CMK (cell line): Measurements from ENCODE around the gene MDGA2.
"Not testable (repeated sequence)": the region's sequence is repeated elsewhere in the genome, so short reads cannot be mapped to it uniquely, and the experiment has no call there.

ENCODE experiments used
- DNase-seq: peaks from one replicate; pipeline ENCODE4 v3.0.0-alpha.2; 2010; ENCODE audit warnings: low read depth

The MDGA2 gene

DNA sequence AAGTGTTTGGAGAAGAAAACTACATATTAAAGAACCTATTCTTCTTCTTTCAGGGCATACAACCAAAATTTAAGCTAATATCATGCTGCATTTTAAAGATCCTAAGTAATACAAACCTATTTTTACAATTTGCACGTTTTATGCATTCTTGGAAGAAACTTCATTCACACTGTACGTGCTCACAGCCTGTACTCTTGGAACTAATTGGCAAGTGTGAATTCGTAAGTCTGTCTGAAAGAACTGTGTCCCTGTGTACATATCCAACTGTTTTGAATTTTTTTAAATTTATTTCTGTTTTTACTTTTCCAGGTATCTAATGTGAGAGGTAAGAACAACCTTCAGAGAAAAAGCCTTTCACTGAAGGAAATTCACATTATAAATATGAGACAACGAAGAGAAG lies 347.0 kb downstream of the MDGA2 start:
- DNase-seq = no peak

DNA sequence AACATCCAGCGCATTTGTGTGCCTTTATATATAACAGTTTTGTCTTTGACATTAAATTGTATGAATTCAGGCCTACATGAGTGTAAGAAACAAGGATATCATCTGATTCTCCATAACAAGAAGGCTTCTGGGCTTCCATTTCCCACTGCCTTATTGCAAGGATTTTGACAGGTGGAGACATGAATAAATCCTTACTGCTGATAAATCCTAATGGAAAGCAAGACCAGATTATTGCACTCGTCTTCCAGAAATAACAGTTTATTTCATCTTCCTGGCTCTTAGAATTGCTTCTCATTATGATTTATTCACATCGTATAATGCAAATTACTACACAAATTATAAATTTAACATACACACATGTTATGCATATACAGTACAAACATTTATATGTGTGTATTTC lies 348.1 kb downstream of the MDGA2 start:
- DNase-seq = no peak

DNA sequence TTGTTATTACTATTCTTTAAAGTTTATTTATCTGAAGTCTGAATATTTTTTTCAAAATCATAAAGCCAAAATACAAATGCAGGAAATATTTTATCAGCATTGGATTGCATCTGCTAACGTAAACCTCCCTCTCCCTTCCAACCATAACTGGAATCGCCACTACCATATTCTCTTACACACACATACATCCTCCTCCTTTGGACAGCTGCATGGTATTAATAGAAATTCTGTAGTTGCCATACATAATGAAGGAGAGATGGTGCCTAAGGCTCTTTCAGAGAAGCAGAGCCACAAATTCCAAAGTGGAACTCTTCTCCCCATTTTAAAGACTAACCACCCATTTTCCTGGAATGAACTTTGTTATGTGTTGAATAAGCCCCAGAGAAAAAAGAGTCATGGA lies 352.7 kb downstream of the MDGA2 start:
- DNase-seq = no peak

DNA sequence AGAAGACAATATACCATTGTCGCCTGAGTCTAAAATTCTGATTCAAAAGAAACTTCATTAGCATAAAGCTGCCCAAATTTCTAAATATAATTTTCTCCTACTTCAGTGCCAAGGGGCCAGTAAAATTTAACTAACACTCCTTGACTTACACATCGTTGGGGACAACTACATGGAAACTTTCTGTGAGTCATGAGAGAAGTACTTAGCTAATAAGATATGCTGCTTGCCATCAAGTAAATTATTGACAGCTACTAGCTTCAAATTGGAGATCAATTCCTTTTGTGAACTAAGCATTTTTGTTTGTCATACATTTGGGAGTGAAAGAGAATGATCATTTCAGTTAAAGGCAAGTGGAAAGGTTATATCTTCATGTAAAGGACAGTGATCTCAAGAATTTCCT lies 373.3 kb downstream of the MDGA2 start:
- DNase-seq = no peak

DNA sequence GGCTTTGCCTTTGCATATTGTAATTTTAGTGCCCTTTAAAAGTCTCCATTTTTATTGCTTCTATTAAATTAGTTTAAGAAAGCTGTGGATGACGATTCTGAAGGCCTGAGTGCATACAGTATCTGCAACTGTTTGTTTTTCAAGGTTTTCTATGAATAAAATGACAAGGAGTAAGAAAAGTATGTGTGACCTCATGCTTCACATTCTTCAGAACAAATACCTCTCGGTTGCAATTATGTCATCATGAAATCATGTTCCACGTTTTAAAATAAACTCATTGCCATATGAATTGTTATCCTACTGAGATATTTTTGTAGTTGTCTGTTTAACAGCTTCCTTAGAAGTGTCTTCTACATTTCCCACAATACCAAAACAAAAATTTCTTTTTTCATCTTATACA lies 374.6 kb downstream of the MDGA2 start:
- no peak for DNase-seq

DNA sequence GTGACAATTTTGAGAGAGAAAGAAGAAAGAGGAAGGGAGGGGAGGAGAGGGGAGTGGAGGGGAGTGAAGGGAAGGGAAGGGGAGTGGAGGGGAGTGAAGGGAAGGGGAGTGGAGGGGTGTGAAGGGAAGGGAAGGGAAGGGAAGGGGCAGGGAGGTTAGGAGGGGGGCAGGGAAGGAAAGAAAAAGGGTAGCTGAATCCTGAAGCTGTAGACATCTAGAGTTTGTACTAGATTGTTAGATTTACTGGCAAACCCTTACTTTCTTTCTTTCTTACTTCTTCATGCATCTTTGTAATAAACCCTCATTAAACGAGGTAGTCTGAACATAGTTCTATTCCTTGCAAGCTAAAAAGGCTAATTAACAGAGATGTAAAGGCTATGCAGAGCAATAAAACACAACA lies 378.0 kb downstream of the MDGA2 start:
- no peak for DNase-seq

DNA sequence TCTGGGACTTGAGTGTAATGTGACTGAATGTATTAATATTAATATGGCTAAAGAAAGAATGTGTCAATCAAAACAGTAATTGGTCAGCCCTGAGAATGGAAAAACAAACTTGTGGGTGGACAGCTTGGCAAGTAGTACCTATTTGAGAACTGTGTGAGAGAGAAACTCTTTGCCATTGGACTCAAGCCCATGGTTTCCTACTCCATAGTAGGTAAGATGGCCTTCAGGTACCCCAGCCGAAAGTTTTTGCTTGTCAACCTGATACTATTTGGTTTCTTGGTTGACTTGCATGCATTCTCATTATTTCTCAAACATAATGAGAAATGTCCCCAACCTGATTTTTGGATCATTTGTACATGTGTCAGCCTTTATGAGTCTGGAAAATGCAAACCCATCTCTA lies 391.1 kb downstream of the MDGA2 start:
- DNase-seq = no peak

DNA sequence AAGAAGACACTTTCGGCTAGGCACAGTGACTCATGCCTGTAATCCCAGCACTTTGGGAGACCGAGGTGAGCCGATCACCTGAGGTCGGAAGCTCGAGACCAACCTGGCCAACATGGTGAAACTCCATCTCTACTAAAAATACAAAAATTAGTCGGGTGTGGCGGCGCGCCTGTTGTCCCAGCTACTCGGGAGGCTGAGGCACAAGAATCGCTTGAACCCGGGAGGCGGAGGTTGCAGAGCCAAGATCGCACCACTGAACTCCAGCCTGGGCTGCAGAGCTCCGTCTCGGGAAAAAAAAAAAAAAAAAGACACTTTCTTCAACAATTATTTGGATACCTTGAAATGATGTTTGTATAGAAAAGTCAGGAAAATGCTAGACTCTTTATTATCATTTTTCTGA lies 393.6 kb downstream of the MDGA2 start:
- not testable (repeated sequence) for DNase-seq

DNA sequence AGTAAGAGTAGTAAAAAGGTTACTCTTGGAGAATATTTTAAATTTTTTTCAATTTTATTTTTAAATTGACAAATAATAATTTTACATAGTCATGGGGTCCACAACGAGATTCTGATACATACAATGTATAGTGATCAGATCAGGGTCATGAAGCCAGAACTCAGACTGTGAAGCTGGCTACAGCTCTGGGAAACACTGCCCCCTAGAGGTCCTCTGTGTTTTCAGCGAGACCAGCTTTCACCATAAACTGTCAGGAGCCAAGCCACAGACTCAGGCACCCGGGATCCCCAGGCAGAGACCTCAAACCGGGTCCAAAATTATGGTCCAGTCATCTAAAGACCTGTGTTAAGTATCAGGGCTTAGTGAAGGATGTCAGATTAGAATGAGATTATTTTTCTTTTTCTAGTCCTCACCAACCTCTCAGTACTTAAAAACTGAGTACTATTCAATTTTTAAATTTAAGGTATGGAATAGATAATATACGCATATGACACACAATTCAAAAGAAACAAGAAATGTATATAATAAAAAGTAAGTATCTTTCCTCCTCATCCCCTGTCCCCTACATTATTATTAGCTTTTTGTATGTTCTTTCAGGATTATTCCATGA lies 397.1 kb downstream of the MDGA2 start:
- DNase-seq = peak; percentile 44

DNA sequence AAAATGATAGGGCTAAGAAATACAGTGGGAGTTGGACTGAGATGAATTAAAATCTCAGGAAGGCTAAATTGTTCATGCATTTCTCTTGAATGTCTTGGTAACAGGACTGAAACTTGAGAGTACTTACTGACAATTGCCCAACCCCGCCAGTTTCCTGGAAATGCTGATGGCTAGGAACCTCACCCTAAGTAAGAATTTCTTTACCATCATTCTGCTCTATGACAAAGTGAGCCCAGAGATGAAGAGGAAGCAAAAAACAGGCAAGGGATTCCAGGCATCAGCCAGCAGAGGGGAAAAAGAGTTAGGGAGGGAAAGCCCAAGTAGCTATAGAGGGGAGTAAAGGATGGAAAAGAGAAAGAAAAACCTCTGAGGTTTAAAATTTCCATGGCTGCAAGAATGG lies 397.7 kb downstream of the MDGA2 start:
- no peak for DNase-seq

DNA sequence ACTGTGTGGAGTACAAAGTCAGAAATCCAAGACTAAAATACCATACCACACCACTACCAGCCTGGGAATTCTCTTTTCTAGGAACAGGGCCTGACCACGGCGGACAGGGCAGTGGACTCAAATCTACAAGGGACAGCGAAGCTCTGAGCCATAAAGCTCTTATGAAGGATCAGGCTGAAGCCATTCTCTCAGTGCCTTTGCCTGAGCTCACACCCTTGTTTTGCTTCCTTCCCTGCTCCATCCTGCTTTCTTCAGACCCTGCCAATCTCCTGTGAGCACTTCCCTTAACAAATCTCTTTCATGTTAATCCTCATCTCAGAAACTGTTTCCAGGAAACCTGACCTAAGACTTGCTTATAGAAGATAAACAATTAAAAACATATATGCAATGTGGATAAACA lies 398.5 kb downstream of the MDGA2 start:
- DNase-seq = no peak

DNA sequence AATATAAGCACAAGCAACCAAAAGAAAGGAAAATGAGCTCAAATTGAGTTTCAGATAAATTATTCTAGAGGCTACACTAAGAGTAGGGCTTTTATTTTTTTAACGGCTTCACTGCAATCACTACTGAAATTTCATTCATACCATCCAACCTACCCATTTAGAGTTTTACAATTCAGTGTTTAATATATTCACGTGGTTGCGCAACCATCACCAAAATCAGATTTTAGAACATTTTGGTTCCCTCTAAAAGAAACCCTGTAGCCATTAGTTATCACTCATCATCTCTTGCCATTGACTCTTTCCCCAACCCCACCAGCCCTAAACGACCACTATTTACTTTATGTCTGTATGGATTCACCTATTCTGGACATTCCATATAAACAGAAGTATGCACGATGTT lies 401.5 kb downstream of the MDGA2 start:
- no peak for DNase-seq

DNA sequence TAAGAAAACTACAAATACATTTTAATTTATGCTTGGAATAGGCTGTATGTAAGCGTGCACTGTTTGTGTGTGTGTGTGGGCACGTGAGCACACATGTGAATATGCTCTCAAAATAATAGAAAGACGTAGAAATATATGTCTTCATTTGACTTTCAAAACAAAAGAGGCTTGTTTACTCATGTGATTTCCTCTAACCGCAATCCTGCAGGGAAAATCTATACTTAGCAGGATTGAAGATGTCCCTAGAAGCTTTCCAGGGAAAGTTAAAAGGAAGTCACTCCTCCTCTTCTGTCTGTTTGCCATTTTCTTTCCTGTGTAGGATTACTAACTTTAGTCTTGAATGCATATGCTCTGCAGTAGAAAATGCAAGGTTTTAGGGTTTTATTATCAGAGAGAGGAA lies 404.7 kb downstream of the MDGA2 start:
- no peak for DNase-seq

DNA sequence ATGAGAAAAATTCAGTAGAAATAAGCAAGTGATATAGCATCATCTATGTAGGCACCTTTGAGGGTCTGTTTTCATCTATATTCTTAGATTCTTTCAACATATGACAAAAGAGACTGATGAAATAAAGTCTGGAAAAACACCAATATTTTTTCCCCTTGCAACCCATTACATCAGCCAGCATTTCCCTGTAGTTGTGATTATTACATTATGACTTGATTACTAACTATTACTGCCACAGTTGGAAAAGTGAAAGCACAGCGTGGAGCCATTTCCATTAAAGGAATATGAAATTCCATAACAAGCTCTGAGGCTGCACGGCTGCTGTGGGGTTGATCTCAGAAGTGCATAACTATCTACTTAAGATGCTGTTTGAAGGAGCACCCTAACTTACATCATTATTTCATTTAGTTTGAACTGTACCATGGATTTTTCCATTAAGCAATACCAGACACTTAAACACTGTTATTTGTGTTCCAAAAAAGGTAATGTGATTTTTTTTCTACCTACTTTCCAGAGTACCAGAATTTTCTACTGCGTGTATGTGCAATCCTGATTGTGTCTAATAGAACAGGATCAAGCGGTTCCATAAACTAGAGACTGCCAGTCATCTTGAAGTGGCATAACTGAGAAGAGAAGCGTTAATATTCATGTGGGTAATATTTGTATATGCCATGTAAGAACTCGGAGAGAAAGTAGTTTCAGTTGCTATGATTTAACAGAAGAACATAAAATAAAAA lies 405.5 kb downstream of the MDGA2 start:
- DNase-seq = no peak

DNA sequence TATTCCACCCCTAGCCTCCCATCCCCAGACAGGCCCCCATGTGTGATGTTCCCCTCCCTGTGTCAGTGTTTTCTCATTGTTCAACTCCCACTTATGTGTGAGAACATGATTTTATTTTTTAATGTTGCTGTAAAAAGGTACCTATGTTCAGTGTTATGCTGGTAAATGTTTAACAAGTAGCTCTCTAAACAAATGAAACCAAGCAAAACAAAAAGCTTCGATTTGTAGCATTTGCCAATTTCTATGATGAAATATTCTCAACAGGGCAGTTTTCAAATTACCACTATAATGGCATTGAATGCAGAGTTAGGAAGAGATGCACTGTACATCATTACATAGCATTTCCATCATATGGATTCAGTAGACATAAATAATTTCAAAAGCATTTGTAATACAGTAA lies 410.6 kb downstream of the MDGA2 start:
- no peak for DNase-seq

DNA sequence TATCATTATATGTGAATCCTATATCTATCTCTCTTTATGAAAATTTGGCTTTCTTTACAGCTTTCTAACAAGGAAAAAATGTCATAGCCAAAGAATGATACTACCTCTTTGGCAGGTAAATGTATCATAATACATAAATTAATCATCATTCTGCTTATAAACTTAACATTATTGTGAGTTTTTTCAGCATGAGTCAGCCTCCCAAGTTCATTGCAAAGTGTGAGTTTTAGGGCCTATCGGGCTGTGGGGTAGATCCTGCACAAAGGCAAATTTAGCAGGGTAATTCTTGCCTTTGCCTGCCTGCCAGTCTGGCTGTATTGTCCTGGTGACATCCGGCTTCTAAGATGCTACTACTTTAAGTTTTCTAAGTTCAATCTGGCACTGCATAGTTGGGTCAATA lies 412.6 kb downstream of the MDGA2 start:
- no peak for DNase-seq

DNA sequence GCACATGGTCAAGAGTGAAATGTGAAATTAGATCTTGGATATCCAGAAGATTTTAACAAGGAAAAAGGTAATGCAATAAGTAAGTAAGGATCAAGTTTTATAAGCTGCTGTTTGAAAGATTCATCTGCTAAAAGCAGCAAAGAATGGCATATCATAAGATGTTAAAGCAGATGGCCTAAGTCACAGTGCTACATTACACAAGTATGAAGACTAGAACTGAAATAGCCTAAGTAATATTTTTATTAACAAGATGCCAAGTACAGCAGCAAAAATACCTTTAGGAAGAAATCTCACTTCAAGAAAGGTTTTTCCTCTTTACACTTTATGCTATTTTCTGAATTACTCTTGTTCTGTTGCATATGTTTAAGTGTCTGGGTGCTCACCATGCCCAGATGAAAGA lies 414.1 kb downstream of the MDGA2 start:
- DNase-seq = no peak

DNA sequence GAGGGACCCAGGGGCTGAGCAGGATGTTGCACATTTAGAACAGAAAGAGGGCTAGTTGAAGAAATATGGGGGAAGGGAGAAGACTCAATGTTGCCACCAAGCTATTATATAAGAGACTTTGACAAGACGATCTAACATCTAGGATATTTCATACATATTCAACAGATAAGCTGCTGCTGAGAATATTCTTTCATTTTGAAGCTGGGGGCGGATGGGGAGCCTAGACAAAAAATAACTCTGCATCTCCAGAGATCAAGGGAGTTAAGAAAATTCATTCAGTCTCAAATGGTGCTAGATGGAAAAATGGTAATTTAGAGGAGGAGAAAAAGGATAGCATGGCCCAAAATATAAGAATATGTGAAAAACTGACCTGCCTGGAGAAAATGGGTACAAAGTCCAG lies 415.6 kb downstream of the MDGA2 start:
- DNase-seq = no peak

DNA sequence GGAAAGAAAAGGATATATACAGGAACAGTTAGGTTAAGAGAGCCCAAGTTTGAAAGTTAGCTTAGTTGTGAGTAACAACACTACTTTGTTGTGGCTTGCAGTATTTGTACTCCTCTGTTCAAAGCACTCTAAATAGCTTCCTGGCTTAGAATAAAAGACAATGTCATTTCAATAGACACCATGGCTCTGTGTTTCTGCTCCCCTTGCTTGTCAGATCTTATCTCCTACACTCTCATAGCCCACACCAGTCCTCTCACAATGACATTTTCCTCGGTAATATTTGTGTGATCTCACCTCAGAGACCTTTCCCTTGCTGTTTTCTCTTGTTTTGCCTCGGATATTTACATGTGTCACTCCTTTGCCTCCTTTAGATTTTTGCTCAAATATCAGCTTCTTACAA lies 418.4 kb downstream of the MDGA2 start:
- no peak for DNase-seq

DNA sequence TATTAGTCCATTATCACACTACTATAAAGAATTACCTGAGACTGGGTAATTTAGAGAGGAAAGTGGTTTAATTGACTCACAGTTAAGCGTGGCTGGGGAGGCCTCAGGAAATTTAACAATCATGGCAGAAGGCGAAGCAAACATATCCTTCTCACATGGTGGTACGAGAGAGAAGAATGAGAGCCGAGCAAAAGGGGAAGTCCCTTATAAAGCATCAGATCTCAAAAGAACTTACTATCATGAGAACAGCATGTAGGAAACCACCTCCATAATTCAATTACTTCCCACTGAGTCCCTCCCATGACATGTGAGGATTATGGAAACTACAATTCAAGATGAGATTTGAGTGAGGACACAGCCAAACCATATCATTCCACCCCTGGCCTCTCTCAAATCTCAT lies 422.6 kb downstream of the MDGA2 start:
- no peak for DNase-seq

DNA sequence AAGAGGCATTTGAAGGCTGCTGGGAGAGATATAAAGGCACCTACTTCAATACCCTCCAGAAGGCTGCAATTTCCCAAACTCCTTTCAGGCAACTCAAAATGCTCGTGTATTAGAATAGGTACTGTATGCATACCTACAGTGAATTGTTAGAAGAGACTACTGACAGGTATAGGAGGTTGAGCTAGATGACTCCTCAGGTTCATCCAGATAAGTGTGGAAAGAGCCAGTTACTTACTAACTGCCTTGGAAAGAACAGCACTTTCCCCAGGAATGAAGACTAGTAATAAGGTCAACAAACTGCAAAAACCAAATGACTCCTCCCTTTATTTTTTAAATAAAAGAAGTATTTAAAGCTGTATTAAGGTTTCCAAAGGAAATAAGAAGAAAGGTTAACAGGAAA lies 429.0 kb downstream of the MDGA2 start:
- DNase-seq = no peak

DNA sequence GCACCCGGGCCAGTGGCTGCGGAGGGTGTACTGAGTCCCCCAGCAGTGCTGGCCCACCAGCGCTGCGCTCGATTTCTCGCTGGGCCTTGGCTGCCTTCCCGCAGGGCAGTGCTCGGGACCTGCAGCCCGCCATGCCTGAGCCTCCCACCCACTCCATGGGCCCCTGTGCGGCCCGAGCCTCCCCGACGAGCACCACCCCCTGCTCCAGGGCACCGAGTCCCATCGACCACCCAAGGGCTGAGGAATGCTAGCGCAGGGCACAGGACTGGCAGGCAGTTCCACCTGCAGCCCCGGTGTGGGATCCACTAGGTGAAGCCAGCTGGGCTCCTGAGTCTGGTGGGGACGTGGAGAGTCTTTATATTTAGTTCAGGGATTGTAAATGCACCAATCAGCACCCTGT lies 432.8 kb downstream of the MDGA2 start:
- DNase-seq = not testable (repeated sequence)

DNA sequence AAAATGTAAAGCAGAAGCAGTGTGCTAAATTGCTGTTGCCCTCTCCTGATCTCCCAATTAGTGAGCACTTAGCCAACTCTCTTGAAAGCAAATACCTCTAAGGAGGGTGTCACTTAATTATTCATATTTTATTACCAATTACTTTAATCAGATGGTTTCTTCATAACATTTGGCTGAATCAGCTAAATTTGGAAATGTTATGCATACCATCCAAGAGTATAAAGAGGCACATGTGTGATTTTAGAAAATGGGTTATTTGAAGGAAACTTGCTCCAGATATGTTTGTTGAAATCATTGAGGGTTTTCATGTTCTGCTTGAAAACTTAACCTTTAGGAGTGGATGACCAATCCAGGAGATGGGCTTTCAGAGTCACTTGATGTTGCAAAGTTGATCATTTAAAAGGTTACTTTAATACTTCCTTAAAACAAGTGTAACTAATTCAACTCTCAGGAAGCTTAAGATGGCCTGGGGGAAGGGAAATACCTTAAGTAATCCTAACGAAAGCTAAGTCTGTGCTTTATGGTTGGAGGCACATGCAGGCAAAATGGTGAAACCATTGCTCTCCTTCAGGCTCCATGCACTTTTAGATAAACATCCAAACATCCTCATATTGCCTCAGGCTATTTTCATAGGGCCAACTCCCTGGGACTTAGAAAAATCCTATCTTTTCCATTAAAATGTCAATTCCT lies 434.5 kb downstream of the MDGA2 start:
- no peak for DNase-seq

DNA sequence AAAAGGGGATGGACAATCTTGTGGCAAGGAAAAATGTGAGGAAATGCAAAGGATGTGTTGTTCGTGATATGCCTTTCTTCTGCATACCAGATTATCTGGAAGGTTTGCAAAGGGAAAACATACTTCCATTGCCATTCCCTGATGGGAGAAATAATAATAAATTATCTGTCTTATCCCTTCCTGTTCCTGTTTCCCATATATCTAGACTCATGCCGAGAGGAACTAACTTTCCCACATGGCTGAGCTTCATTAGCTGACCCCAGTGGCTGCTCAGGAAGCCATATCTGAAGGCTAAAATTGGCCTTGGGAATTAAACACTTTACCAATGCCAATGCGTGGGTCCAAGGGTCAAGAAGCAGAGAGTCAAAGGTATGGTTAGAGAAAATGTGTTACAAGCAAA lies 439.8 kb downstream of the MDGA2 start:
- no peak for DNase-seq
